Measurements from ENCODE around the gene MYL5. TPM values are rescaled to one million over a fixed set of nuclear protein-coding genes. Genes with fewer than 3 reads are reported as not detected.

Gene MYL5
- total and polyA plus RNA-seq, 2 of the 4 experiments (the other 2 are of a cell fraction): 9.1 to 16.0 TPM

DNA sequence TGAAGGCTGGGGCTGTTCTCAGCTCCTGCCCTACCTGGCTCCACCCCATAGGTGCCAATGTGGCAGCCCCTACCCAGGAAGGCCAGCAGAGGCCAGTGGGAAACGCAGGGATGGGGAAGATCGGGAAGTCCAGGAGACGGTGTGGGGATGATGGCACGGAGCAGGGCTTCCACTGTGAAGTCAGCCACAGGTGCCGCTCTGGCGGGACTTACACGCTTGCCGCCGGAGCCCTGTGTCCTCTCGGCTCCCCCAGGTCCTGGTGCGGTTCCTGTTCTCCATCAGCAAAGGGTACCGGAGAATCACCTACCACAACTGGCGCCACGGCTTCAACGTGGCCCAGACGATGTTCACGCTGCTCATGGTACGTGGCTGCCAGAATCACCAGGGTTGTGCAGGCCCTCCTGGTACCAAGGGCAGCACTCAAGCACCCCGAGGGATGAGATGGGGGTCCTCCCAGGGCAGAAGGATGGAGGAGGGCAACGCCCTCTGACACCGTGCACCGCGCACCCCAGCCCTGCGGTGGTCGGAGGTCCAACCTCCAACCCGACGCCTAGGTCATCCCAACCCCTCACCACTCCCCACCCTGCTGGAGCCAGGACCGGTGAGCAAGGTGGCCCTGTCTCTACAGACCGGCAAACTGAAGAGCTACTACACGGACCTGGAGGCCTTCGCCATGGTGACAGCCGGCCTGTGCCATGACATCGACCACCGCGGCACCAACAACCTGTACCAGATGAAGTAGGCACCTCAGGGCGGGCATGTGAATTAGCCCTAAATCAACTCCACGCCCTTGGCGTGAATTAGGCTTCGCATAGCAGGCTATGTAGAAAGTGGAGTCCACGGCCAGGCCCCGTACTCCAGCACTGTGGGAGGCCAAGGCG, 12.2 kb upstream of the MYL5 start (continued):
- TF ChIP-seq SMC3 (IDR thresholded peaks at IDR 0.05; ENCODE audit: low read depth, low read length): no peak

DNA sequence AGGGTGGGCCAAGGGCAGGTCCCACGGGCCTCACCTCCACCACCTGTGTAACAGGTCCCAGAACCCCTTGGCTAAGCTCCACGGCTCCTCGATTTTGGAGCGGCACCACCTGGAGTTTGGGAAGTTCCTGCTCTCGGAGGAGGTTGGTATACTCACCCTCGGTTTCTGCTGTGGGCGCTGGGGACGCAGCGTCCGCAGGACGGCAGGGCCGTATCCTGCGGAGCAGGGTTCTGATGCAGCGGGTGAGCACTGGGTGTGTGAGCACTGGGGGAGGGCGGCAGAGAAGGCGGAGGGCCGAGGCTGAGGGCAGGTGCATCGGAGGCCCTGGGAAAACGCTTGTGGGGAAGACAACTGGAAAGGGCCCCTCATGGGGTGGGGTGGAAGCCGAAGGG, 11.3 kb upstream of the MYL5 start:
- ATAC-seq (ENCODE audit: low read depth) (no peak), DNase-seq (no peak)
- no peak for TF ChIP-seq RFX5 (IDR thresholded peaks at IDR 0.05; ENCODE audit: low read depth, low read length)
- TF ChIP-seq, protein P1, sequence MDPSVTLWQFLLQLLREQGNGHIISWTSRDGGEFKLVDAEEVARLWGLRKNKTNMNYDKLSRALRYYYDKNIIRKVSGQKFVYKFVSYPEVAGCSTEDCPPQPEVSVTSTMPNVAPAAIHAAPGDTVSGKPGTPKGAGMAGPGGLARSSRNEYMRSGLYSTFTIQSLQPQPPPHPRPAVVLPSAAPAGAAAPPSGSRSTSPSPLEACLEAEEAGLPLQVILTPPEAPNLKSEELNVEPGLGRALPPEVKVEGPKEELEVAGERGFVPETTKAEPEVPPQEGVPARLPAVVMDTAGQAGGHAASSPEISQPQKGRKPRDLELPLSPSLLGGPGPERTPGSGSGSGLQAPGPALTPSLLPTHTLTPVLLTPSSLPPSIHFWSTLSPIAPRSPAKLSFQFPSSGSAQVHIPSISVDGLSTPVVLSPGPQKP (IDR thresholded peaks at IDR 0.05; ENCODE audit: borderline replicate concordance, low read depth, low read length): no peak
- TF ChIP-seq CEBPB (IDR thresholded peaks at IDR 0.05; ENCODE audit: low read depth, low read length): no peak
- no peak for TF ChIP-seq BHLHE40 (IDR thresholded peaks at IDR 0.05; ENCODE audit: low read depth, low read length)
- TF ChIP-seq RAD21 (IDR thresholded peaks at IDR 0.05; ENCODE audit: low read length): no peak
- no peak for TF ChIP-seq MAZ (IDR thresholded peaks at IDR 0.05; ENCODE audit: borderline replicate concordance, low read depth, low read length)
- no peak for TF ChIP-seq MAFK (IDR thresholded peaks at IDR 0.05; ENCODE audit: low read depth, low read length)
- Histone ChIP-seq H2AK5ac (ENCODE audit: low read depth, low read length) (no peak overlapping the region), H3K36me3 (ENCODE audit: control insufficient read depth, insufficient read depth, low read length) (no peaks in the 10 kb centered on the region), H3K14ac (replicated peaks; ENCODE audit: low read depth, low read length) (no peak overlapping the region), H3K9ac (ENCODE audit: low read depth, low read length) (no peak overlapping the region), H3K23ac (ENCODE audit: low read depth, low read length) (no peak overlapping the region), H2BK120ac (ENCODE audit: low read depth, low read length) (no peak overlapping the region), H2BK15ac (ENCODE audit: low read depth, low read length) (no peak overlapping the region), H2AK9ac (replicated peaks; ENCODE audit: low read depth, low read length, poor library complexity) (no peak overlapping the region), H3K9me3 (ENCODE audit: control insufficient read depth, insufficient read depth, low read length) (peaks cover 11% of the 10 kb centered on the region), H4K5ac (ENCODE audit: low read depth, low read length) (no peak overlapping the region), H3K18ac (ENCODE audit: low read depth, low read length) (no peak overlapping the region), H3K9me1 (ENCODE audit: insufficient read depth, low read length) (no peaks in the 10 kb centered on the region), H4K20me1 (ENCODE audit: insufficient read depth, low read length) (no peaks in the 10 kb centered on the region), H3K4me2 (ENCODE audit: low read depth, low read length) (no peak overlapping the region; the same call in 1 of the 2 replicates), H2AFZ (replicated peaks; ENCODE audit: low read length, poor library complexity) (peak overlapping the region; percentile 78), H3K4me1 (ENCODE audit: control insufficient read depth, insufficient read depth, low read length) (no peaks in the 10 kb centered on the region), H2BK5ac (ENCODE audit: low read depth, low read length, poor library complexity, severe bottlenecking) (no peak overlapping the region), H3K79me1 (ENCODE audit: low read depth in 1 of 2, low read length in 2 of 2) (no peaks in the 10 kb centered on the region), H3K27ac (ENCODE audit: insufficient read depth, low read length) (no peak overlapping the region), H4K91ac (ENCODE audit: insufficient read depth, low read depth, low read length) (no peak overlapping the region), H4K8ac (ENCODE audit: low read depth in 2 of 2, low read length in 2 of 2) (no peak overlapping the region), H3K56ac (ENCODE audit: extremely low read depth, insufficient read depth, low read length) (no peak overlapping the region), H2BK20ac (ENCODE audit: low read depth, low read length) (no peak overlapping the region), H3K4ac (ENCODE audit: low read depth, low read length) (no peak overlapping the region), H3K27me3 (ENCODE audit: control insufficient read depth, insufficient read depth, low read length) (peaks cover 4% of the 10 kb centered on the region; the same call in 1 of the 2 replicates), H3K4me3 (ENCODE audit: insufficient read depth, low read depth, low read length) (no peak overlapping the region)
- POLR2A ChIA-PET (ENCODE audit: unreplicated experiment): no interaction called here
- intact Hi-C loops (cut with micrococcal nuclease) (no loop called here), dilution Hi-C loops (cut with HindIII; ENCODE audit: low sequenced_read_pairs, unreplicated experiment) (no loop called here), in situ Hi-C loops (cut with MboI; ENCODE audit: low sequenced_read_pairs) (no loop called here)
- CTCF ChIA-PET: no interaction called here
- 62% methylated on average over 3 of the region's 20 CpGs; no CpG with 5 or more reads in 1 of the 2 experiments for WGBS, 2 experiments (ENCODE audit: extremely low coverage in 2 of 2, insufficient read length in 1 of 2)
- BruUV-seq (replicated peaks): no TSS peak

Data from IMR-90 (cell line).